ENCODE data around the gene KCNAB2.

KCNAB2 gene

DNA sequence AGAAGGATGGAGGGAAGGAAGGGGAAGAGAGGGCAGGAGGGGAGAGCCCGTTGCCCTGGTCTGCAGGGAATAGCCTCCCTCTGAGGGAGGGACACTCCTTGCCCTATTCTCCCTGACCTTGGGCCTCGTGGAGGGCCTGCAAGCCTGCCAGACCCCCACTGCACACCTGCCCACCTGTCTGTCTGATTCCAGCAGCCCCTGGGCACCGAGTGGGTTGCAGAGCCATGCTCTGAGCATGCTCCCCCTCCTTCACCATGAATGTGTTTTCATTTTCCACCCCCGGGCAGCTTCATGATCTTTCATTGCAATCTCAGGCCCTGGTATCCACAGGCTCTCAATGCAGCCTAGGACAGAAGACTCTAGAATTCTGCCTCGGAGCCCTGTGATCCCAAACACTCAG is 48.4 kb upstream of the KCNAB2 start:
- no peak for ATAC-seq
- TF ChIP-seq ARNTL (CRISPR knock-in tag; IDR thresholded peaks at IDR 0.05; ENCODE audit: borderline replicate concordance, low read depth) (no peak), OSR1 (CRISPR knock-in tag; IDR thresholded peaks at IDR 0.05) (no peak), TSHZ2 (CRISPR knock-in tag; IDR thresholded peaks at IDR 0.05) (no peak), GLIS3 (CRISPR knock-in tag; IDR thresholded peaks at IDR 0.05) (no peak), RARB (CRISPR knock-in tag; IDR thresholded peaks at IDR 0.05) (no peak), TOX (CRISPR knock-in tag; IDR thresholded peaks at IDR 0.05; ENCODE audit: borderline replicate concordance) (no peak), ISL1 (CRISPR knock-in tag; IDR thresholded peaks at IDR 0.05) (no peak), ZFP30 (CRISPR knock-in tag; IDR thresholded peaks at IDR 0.05) (no peak), ESRRG (CRISPR knock-in tag; IDR thresholded peaks at IDR 0.05) (no peak), ZNF8 (CRISPR knock-in tag; IDR thresholded peaks at IDR 0.05) (no peak), ZNF565 (CRISPR knock-in tag; conservative IDR thresholded peaks at IDR 0.05; ENCODE audit: low read depth) (no peak), ZC3H10 (CRISPR knock-in tag; IDR thresholded peaks at IDR 0.05) (no peak)
- TF ChIP-seq, protein P1, sequence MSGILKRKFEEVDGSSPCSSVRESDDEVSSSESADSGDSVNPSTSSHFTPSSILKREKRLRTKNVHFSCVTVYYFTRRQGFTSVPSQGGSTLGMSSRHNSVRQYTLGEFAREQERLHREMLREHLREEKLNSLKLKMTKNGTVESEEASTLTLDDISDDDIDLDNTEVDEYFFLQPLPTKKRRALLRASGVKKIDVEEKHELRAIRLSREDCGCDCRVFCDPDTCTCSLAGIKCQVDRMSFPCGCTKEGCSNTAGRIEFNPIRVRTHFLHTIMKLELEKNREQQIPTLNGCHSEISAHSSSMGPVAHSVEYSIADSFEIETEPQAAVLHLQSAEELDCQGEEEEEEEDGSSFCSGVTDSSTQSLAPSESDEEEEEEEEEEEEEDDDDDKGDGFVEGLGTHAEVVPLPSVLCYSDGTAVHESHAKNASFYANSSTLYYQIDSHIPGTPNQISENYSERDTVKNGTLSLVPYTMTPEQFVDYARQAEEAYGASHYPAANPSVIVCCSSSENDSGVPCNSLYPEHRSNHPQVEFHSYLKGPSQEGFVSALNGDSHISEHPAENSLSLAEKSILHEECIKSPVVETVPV (CRISPR knock-in tag; IDR thresholded peaks at IDR 0.05) = no peak

DNA sequence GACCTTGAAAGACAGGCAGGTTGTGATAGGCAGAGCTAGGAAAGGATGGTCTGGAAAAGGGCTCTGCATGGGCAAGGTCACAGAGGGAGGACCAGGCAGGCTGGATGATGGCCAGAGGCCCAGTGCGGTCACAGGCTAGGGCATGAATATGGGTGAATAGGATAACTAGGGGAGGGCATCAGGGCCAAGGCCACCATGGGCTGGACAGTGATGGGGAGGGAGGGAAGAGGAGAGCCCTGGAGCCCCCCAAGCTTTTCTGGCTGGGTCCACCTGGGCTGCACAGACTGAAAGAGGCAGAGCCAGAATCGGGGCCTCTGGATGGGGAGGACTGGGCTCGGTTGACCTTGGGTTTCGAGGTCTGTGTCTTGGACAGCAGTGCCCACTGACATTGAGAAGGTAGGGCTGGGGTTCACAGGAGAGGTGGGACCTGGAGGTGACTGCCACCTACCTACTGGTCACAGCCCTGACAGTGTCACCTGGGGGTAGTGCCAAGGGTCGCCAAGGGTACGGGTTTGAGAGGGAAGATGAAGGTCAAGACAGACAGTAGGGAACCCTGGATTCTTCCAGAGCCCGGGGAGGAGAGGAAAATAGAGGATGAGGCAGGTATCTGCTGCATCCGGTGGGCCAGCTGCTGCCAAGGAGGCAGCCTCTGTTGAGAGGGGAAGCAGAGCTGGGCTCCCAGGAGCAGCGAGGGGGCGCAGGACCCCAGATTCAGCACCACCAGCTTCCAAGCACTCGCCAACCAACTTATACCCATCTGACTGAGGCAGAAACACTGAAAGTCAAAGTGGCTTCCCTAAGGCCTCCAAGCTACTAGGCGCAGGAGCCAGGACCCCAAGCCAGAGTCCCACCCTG is 47.4 kb upstream of the KCNAB2 start:
- ATAC-seq = no peak
- TF ChIP-seq OSR1 (CRISPR knock-in tag; IDR thresholded peaks at IDR 0.05) (no peak), ARNTL (CRISPR knock-in tag; IDR thresholded peaks at IDR 0.05; ENCODE audit: borderline replicate concordance, low read depth) (no peak), TCF4 (CRISPR knock-in tag; IDR thresholded peaks at IDR 0.05; ENCODE audit: borderline replicate concordance) (no peak), GLIS3 (CRISPR knock-in tag; IDR thresholded peaks at IDR 0.05) (no peak), ZNF8 (CRISPR knock-in tag; IDR thresholded peaks at IDR 0.05) (no peak), PPARA (CRISPR knock-in tag; IDR thresholded peaks at IDR 0.05; ENCODE audit: borderline replicate concordance) (no peak), ESRRG (CRISPR knock-in tag; IDR thresholded peaks at IDR 0.05) (no peak), ISL1 (CRISPR knock-in tag; IDR thresholded peaks at IDR 0.05) (no peak), CREB5 (CRISPR knock-in tag; IDR thresholded peaks at IDR 0.05; ENCODE audit: low read depth) (no peak), ZC3H10 (CRISPR knock-in tag; IDR thresholded peaks at IDR 0.05) (no peak), ZFP3 (CRISPR knock-in tag; IDR thresholded peaks at IDR 0.05) (no peak)
- TF ChIP-seq, protein P1 (CRISPR knock-in tag; IDR thresholded peaks at IDR 0.05) = no peak

- ATAC-seq = no peak
- TF ChIP-seq, protein P2, sequence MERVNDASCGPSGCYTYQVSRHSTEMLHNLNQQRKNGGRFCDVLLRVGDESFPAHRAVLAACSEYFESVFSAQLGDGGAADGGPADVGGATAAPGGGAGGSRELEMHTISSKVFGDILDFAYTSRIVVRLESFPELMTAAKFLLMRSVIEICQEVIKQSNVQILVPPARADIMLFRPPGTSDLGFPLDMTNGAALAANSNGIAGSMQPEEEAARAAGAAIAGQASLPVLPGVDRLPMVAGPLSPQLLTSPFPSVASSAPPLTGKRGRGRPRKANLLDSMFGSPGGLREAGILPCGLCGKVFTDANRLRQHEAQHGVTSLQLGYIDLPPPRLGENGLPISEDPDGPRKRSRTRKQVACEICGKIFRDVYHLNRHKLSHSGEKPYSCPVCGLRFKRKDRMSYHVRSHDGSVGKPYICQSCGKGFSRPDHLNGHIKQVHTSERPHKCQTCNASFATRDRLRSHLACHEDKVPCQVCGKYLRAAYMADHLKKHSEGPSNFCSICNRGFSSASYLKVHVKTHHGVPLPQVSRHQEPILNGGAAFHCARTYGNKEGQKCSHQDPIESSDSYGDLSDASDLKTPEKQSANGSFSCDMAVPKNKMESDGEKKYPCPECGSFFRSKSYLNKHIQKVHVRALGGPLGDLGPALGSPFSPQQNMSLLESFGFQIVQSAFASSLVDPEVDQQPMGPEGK (CRISPR knock-in tag; IDR thresholded peaks at IDR 0.05; ENCODE audit: borderline replicate concordance) = no peak
- TF ChIP-seq SNAI2 (CRISPR knock-in tag; IDR thresholded peaks at IDR 0.05) (no peak), OSR1 (CRISPR knock-in tag; IDR thresholded peaks at IDR 0.05) (no peak), ZC3H10 (CRISPR knock-in tag; IDR thresholded peaks at IDR 0.05) (no peak), RARB (CRISPR knock-in tag; IDR thresholded peaks at IDR 0.05) (no peak), ESRRG (CRISPR knock-in tag; IDR thresholded peaks at IDR 0.05) (no peak), GLIS3 (CRISPR knock-in tag; IDR thresholded peaks at IDR 0.05) (no peak), PPARA (CRISPR knock-in tag; IDR thresholded peaks at IDR 0.05; ENCODE audit: borderline replicate concordance) (no peak), ZNF565 (CRISPR knock-in tag; conservative IDR thresholded peaks at IDR 0.05; ENCODE audit: low read depth) (no peak), ZFP30 (CRISPR knock-in tag; IDR thresholded peaks at IDR 0.05) (no peak), ZFP3 (CRISPR knock-in tag; IDR thresholded peaks at IDR 0.05) (no peak)
Measured at GRCh38 chr1:5998906-5999301, 46.8 kb upstream of the KCNAB2 start.

Measured in SK-N-SH treated with all-trans-retinoic acid at 6 μM for 48 hours (cell line).